ENCODE data around the gene HBG1.

The HBG1 gene

DNA sequence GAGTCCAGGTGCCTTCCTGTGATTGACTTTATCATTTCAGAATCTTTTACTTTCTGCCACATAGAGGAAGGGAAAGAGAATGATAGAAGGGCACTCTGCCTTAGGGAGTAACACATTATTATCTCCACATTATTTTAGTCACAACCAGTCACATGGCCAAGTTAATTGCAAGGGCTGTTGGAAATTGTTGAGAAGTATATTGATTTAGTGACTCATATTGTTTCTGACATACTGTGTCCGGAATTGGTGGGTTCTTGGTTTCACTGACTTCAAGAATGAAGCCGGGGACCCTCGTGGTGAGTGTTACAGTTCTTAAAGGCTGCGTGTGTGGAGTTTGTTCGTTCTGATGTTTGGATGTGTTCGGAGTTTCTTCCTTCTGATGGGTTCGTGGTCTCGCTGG lies 43.4 kb upstream of the HBG1 start:
- TF ChIP-seq ZNF70 (CRISPR knock-in tag; IDR thresholded peaks at IDR 0.05): no peak
- TF ChIP-seq GLIS3 (CRISPR knock-in tag; IDR thresholded peaks at IDR 0.05): no peak
- TF ChIP-seq, protein P1, sequence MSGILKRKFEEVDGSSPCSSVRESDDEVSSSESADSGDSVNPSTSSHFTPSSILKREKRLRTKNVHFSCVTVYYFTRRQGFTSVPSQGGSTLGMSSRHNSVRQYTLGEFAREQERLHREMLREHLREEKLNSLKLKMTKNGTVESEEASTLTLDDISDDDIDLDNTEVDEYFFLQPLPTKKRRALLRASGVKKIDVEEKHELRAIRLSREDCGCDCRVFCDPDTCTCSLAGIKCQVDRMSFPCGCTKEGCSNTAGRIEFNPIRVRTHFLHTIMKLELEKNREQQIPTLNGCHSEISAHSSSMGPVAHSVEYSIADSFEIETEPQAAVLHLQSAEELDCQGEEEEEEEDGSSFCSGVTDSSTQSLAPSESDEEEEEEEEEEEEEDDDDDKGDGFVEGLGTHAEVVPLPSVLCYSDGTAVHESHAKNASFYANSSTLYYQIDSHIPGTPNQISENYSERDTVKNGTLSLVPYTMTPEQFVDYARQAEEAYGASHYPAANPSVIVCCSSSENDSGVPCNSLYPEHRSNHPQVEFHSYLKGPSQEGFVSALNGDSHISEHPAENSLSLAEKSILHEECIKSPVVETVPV (CRISPR knock-in tag; IDR thresholded peaks at IDR 0.05): no peak
- no peak for TF ChIP-seq ZFP30 (CRISPR knock-in tag; IDR thresholded peaks at IDR 0.05)
- TF ChIP-seq SNAI2 (CRISPR knock-in tag; IDR thresholded peaks at IDR 0.05): no peak
- TF ChIP-seq, protein P2, sequence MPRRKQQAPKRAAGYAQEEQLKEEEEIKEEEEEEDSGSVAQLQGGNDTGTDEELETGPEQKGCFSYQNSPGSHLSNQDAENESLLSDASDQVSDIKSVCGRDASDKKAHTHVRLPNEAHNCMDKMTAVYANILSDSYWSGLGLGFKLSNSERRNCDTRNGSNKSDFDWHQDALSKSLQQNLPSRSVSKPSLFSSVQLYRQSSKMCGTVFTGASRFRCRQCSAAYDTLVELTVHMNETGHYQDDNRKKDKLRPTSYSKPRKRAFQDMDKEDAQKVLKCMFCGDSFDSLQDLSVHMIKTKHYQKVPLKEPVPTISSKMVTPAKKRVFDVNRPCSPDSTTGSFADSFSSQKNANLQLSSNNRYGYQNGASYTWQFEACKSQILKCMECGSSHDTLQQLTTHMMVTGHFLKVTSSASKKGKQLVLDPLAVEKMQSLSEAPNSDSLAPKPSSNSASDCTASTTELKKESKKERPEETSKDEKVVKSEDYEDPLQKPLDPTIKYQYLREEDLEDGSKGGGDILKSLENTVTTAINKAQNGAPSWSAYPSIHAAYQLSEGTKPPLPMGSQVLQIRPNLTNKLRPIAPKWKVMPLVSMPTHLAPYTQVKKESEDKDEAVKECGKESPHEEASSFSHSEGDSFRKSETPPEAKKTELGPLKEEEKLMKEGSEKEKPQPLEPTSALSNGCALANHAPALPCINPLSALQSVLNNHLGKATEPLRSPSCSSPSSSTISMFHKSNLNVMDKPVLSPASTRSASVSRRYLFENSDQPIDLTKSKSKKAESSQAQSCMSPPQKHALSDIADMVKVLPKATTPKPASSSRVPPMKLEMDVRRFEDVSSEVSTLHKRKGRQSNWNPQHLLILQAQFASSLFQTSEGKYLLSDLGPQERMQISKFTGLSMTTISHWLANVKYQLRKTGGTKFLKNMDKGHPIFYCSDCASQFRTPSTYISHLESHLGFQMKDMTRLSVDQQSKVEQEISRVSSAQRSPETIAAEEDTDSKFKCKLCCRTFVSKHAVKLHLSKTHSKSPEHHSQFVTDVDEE (CRISPR knock-in tag; IDR thresholded peaks at IDR 0.05): no peak
- TF ChIP-seq ZNF8 (CRISPR knock-in tag; IDR thresholded peaks at IDR 0.05): no peak
- TF ChIP-seq RARB (CRISPR knock-in tag; IDR thresholded peaks at IDR 0.05): no peak
- TF ChIP-seq ISL1 (CRISPR knock-in tag; IDR thresholded peaks at IDR 0.05): no peak
- TF ChIP-seq, protein P3, sequence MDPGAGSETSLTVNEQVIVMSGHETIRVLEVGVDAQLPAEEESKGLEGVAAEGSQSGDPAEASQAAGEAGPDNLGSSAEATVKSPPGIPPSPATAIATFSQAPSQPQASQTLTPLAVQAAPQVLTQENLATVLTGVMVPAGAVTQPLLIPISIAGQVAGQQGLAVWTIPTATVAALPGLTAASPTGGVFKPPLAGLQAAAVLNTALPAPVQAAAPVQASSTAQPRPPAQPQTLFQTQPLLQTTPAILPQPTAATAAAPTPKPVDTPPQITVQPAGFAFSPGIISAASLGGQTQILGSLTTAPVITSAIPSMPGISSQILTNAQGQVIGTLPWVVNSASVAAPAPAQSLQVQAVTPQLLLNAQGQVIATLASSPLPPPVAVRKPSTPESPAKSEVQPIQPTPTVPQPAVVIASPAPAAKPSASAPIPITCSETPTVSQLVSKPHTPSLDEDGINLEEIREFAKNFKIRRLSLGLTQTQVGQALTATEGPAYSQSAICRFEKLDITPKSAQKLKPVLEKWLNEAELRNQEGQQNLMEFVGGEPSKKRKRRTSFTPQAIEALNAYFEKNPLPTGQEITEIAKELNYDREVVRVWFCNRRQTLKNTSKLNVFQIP (CRISPR knock-in tag; IDR thresholded peaks at IDR 0.05; ENCODE audit: borderline replicate concordance, low read depth): no peak
- no peak for TF ChIP-seq BACH2 (CRISPR knock-in tag; IDR thresholded peaks at IDR 0.05; ENCODE audit: borderline replicate concordance)
- no peak for ATAC-seq

DNA sequence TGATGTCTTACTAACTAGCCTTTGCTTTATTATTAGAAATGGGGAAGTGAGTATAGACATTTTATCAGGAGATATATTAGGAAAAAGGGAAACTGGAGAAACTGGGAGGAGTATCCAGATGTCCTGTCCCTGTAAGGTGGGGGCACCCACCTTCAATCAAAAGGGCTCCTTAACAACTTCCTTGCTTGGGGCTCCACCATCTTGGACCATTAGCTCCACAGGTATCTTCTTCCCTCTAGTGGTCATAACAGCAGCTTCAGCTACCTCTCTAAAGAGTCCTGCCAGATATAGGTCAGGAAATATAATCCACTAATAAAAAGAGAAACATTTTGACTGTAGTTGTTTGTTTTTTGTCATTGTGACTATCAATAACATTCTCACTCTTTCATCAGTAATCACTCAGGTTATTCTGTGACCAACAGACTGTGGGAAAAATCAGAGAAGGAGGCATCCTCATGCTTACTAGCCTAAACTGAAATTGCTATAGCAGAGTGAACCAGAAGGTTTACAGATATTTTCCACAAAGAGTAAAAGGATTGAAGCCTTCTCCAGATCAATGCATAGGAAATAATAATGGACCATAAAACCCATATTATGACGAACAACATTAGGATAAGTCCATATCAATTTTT lies 41.7 kb upstream of the HBG1 start:
- no peak for TF ChIP-seq ESRRG (CRISPR knock-in tag; IDR thresholded peaks at IDR 0.05)
- TF ChIP-seq, protein P2 (CRISPR knock-in tag; IDR thresholded peaks at IDR 0.05): no peak
- no peak for TF ChIP-seq CSDC2 (CRISPR knock-in tag; IDR thresholded peaks at IDR 0.05)
- no peak for TF ChIP-seq BACH2 (CRISPR knock-in tag; IDR thresholded peaks at IDR 0.05; ENCODE audit: borderline replicate concordance)
- no peak for TF ChIP-seq ZNF8 (CRISPR knock-in tag; IDR thresholded peaks at IDR 0.05)
- TF ChIP-seq ISL1 (CRISPR knock-in tag; IDR thresholded peaks at IDR 0.05): no peak
- TF ChIP-seq ZFP30 (CRISPR knock-in tag; IDR thresholded peaks at IDR 0.05): no peak
- TF ChIP-seq RARB (CRISPR knock-in tag; IDR thresholded peaks at IDR 0.05): no peak
- TF ChIP-seq TCF4 (CRISPR knock-in tag; IDR thresholded peaks at IDR 0.05; ENCODE audit: borderline replicate concordance): no peak
- TF ChIP-seq, protein P4, sequence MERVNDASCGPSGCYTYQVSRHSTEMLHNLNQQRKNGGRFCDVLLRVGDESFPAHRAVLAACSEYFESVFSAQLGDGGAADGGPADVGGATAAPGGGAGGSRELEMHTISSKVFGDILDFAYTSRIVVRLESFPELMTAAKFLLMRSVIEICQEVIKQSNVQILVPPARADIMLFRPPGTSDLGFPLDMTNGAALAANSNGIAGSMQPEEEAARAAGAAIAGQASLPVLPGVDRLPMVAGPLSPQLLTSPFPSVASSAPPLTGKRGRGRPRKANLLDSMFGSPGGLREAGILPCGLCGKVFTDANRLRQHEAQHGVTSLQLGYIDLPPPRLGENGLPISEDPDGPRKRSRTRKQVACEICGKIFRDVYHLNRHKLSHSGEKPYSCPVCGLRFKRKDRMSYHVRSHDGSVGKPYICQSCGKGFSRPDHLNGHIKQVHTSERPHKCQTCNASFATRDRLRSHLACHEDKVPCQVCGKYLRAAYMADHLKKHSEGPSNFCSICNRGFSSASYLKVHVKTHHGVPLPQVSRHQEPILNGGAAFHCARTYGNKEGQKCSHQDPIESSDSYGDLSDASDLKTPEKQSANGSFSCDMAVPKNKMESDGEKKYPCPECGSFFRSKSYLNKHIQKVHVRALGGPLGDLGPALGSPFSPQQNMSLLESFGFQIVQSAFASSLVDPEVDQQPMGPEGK (CRISPR knock-in tag; IDR thresholded peaks at IDR 0.05; ENCODE audit: borderline replicate concordance): no peak
- no peak for TF ChIP-seq ARNTL (CRISPR knock-in tag; IDR thresholded peaks at IDR 0.05; ENCODE audit: borderline replicate concordance, low read depth)
- TF ChIP-seq PPARA (CRISPR knock-in tag; IDR thresholded peaks at IDR 0.05; ENCODE audit: borderline replicate concordance): no peak
- peak; percentile 77 for ATAC-seq

DNA sequence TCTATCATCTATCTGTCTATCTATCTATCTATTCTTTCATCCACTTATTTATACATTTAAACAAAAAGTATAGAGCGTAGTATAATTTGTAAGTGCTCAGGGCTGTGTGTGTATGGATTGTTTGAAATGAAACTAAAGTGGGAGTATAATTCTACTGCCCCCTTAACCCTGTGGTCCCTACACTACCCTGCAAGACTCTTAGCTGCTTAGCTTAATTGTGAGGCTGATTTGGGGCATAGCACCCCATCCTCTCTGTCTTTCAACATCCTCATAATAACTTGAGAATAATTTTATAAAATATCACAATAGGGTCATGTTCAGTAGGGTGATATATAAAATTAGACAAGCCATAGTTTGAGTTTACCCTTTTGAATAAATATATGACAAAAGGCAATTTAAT lies 40.4 kb upstream of the HBG1 start:
- ATAC-seq: no peak
- TF ChIP-seq ISL1 (CRISPR knock-in tag; IDR thresholded peaks at IDR 0.05): no peak
- no peak for TF ChIP-seq CSDC2 (CRISPR knock-in tag; IDR thresholded peaks at IDR 0.05)
- TF ChIP-seq OSR1 (CRISPR knock-in tag; IDR thresholded peaks at IDR 0.05): no peak
- no peak for TF ChIP-seq GLIS3 (CRISPR knock-in tag; IDR thresholded peaks at IDR 0.05)
- TF ChIP-seq ZNF8 (CRISPR knock-in tag; IDR thresholded peaks at IDR 0.05): no peak
- no peak for TF ChIP-seq TCF4 (CRISPR knock-in tag; IDR thresholded peaks at IDR 0.05; ENCODE audit: borderline replicate concordance)
- no peak for TF ChIP-seq RARB (CRISPR knock-in tag; IDR thresholded peaks at IDR 0.05)
- no peak for TF ChIP-seq ARNTL (CRISPR knock-in tag; IDR thresholded peaks at IDR 0.05; ENCODE audit: borderline replicate concordance, low read depth)
- TF ChIP-seq ZFP3 (CRISPR knock-in tag; IDR thresholded peaks at IDR 0.05): no peak
- TF ChIP-seq, protein P5, sequence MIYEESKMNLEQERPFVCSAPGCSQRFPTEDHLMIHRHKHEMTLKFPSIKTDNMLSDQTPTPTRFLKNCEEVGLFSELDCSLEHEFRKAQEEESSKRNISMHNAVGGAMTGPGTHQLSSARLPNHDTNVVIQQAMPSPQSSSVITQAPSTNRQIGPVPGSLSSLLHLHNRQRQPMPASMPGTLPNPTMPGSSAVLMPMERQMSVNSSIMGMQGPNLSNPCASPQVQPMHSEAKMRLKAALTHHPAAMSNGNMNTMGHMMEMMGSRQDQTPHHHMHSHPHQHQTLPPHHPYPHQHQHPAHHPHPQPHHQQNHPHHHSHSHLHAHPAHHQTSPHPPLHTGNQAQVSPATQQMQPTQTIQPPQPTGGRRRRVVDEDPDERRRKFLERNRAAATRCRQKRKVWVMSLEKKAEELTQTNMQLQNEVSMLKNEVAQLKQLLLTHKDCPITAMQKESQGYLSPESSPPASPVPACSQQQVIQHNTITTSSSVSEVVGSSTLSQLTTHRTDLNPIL (CRISPR knock-in tag; IDR thresholded peaks at IDR 0.05; ENCODE audit: low read depth): no peak
- no peak for TF ChIP-seq TOX (CRISPR knock-in tag; IDR thresholded peaks at IDR 0.05; ENCODE audit: borderline replicate concordance)
- TF ChIP-seq ZFP30 (CRISPR knock-in tag; IDR thresholded peaks at IDR 0.05): no peak
- TF ChIP-seq BACH2 (CRISPR knock-in tag; IDR thresholded peaks at IDR 0.05; ENCODE audit: borderline replicate concordance): no peak

All from SK-N-SH treated with all-trans-retinoic acid at 6 μM for 48 hours (cell line).